SK-N-MC (cell line): ENCODE data around the gene PPIL6.
A peak's percentile ranks its signal among the peaks of the same experiment; 100 is the strongest.

Experiments used
- DNase-seq: peaks from one replicate; pipeline ENCODE4 v3.0.0-alpha.2; 2011; ENCODE audit warnings: low read depth, low spot score
- H3K27ac ChIP-seq: fragments of 200-600 bp; sonication (generic); 2 replicates; pipeline ENCODE4 v1.5.1; 2016; ENCODE audit warnings: mixed run types
- H3K36me3 ChIP-seq: fragments of 200-600 bp; sonication (generic); 2 replicates; pipeline ENCODE4 v1.6.1; 2017; ENCODE audit warnings: antibody characterized with exemption, low read length, mixed read lengths; ENCODE audit not compliant: insufficient read depth
- H3K4me3 ChIP-seq: fragments of 200-600 bp; sonication (generic); 2 replicates; pipeline ENCODE4 v1.5.1; 2016
- H3K9ac ChIP-seq: fragments of 200-600 bp; sonication (generic); 2 replicates; pipeline ENCODE4 v1.8.0; 2017; ENCODE audit warnings: mixed run types, mixed read lengths; ENCODE audit not compliant: insufficient read length
- H3K9me3 ChIP-seq: fragments of 200-600 bp; sonication (generic); 2 replicates; pipeline ENCODE4 v1.6.1; 2017; ENCODE audit warnings: low read depth, mild to moderate bottlenecking, antibody characterized with exemption, low read length, moderate library complexity, mixed read lengths
- EZH2 ChIP-seq: fragments of 200-600 bp; sonication (generic); IDR thresholded peaks from one replicate; pipeline ENCODE4 v1.6.1; 2017; ENCODE audit warnings: antibody characterized with exemption
- FOXP2 ChIP-seq: optimal IDR thresholded peaks from 2 replicates; pipeline ENCODE3; 2011; ENCODE audit warnings: mild to moderate bottlenecking, moderate library complexity; ENCODE audit not compliant: insufficient read depth; ENCODE audit errors: extremely low read length, control extremely low read depth
- POLR2AphosphoS5 ChIP-seq: IDR thresholded peaks from 2 replicates; pipeline ENCODE4 v1.6.1; 2012; ENCODE audit warnings: mild to moderate bottlenecking, low read depth, low read length, borderline replicate concordance

The PPIL6 gene

DNA sequence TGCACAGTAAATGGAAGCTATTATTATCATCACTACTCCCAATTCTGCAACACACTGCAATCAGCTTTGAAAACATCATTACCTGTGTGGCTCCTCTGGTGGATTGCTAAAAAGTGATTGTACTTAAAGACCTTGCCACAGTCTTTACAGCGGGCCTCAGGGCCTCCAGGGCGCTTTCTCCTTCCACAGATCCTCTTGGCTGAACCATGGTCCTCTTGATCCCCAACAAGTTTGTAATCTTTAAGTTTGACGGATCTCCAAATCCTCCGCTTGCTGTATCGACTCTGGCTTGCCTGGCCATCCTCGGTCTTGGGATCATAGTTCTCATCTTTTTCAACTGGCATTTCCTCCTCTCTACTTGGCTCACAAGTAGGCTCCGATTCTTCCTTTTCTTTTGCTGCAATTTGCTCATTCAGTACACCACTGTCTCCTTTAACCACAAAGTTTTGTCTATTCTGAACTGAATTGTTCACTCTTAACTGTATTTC is 40.6 kb upstream of the PPIL6 start:
- Histone ChIP-seq H3K9ac (no peak overlapping the region), H3K4me3 (peak overlapping the region; percentile 81)

DNA sequence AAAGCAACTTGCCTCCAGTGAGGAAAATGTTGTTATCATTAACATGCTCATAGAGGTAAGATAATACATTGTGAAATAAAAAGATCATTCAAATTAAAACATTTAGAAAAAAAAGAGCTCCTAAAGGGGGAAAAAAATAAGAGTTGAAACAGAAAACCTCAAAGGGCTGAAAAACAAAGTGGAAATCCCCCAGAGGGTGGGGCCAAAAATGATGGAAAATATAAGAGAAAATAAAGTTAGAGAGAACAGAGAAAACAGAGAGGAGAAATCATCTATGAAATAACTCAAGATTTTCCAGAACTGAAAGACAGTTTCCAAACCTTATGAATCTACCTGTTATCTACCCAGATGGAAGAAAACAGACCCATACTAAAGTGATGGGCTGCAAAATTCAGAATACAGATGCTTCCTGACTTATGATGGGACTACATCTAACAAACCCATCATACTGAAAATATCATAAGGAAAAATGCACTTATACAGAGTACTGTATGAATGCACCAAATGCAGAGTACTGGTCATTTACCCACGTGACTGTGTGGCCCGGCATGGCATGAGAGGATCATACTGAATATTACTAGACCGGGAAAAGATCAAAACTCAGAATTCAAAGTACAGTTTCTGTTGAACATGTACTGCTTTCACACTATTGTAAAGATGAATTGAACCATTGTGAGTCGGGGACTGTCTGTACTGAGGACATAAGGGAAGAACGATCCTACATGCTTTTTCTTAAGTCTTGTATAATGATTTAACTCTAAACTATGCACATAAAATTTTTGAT is 38.6 kb upstream of the PPIL6 start:
- H3K4me3 ChIP-seq: peak overlapping the region; percentile 71
- peaks cover 73% of the 10 kb centered on the region for H3K36me3 ChIP-seq

More for the DNA sequence above, 40.6 kb upstream of the PPIL6 start:
- DNase-seq: no peak
- Histone ChIP-seq H3K36me3 (peaks cover 54% of the 10 kb centered on the region), H3K27ac (0 out of 2 replicates have a peak overlapping the region, but pooled peaks have one; percentile 4), H3K9me3 (no peaks in the 10 kb centered on the region)
- no peak for TF ChIP-seq EZH2
- no peak for TF ChIP-seq FOXP2
- no peak for TF ChIP-seq POLR2AphosphoS5

DNA sequence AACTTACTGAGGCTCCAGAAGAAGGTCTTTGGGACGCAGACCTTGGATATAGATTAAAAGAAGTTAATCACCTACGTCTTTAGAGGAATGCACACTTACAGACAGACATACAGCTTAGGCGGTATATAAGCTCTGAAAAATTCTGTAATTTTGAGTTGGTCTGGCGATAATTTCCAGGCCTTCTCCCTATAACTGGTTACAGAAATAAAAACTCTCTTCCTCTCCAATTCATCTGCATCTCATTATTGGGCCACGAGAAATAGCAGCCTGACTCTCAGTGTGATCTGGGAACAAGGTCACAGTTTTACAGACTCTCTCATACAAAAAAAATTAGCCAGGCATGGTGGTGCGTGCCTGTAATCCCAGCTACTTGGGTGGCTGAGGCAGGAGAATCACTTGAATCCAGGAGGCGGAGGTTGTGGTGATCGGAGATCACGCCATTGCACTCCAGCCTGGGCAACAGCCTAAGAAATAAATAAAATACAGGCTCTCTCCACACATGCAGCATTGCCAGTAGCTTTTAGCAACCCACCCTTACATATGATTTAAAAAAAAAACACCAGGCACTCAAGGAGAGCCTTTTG is 37.9 kb upstream of the PPIL6 start:
- Histone ChIP-seq H3K9me3 (no peaks in the 10 kb centered on the region), H3K27ac (no peak overlapping the region), H3K9ac (peak overlapping the region; percentile 1), H3K4me3 (peak overlapping the region; percentile 71), H3K36me3 (peaks cover 80% of the 10 kb centered on the region)
- TF ChIP-seq FOXP2 (no peak), POLR2AphosphoS5 (no peak), EZH2 (no peak)
- no peak for DNase-seq

More for the DNA sequence above, 38.6 kb upstream of the PPIL6 start:
- no peak for DNase-seq
- no peak overlapping the region for H3K27ac ChIP-seq
- TF ChIP-seq EZH2: no peak
- H3K9me3 ChIP-seq: no peaks in the 10 kb centered on the region
- H3K9ac ChIP-seq: peak overlapping the region; percentile 43

DNA sequence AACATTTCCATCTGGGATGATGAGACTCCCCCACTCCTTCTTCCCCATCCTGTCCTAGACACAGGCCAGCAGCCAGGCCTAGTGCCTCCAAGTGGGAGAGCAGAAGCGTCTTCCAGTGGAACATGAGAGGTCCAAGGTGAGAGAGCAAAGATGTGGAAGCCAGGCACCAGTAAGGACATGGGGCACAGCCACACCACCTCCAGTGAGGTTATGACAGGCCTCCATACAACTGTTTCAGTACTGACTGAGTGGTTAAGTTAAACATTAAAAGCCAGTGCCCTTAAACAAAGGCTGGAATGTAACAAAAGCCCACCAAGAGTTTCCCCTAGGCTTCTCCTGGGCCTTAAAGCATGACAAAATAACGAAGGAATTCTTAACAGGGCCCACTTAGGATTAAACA is 37.3 kb upstream of the PPIL6 start:
- H3K4me3 ChIP-seq: peak overlapping the region; percentile 71; the same call in 1 of the 2 replicates

DNA sequence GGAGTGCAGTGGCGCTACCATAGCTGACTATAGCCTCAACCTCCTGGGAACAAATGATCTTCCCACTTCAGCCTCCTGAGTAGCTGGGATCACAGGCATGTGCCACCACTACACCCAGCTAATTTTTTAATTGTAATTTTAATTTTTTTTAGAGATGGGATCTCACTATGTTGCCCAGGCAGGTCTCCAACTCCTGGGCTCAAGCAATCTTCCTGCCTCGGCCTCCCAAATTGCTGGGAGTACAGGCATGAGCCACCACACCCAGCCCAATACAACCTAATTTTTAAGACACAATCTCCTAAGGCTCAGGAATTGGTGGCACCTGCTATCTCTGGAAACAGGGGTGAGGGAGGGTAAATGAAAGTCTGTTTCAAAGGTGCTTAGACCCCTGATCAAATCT is 36.8 kb upstream of the PPIL6 start:
- Histone ChIP-seq H3K4me3 (no peak overlapping the region), H3K36me3 (peaks cover 91% of the 10 kb centered on the region), H3K9ac (no peak overlapping the region), H3K27ac (no peak overlapping the region), H3K9me3 (no peaks in the 10 kb centered on the region)
- DNase-seq: no peak
- TF ChIP-seq POLR2AphosphoS5: no peak
- TF ChIP-seq FOXP2: no peak
- TF ChIP-seq EZH2: no peak

More for the DNA sequence above, 37.3 kb upstream of the PPIL6 start:
- no peaks in the 10 kb centered on the region for H3K9me3 ChIP-seq
- no peak overlapping the region for H3K27ac ChIP-seq
- H3K9ac ChIP-seq: no peak overlapping the region
- DNase-seq: no peak
- peaks cover 86% of the 10 kb centered on the region for H3K36me3 ChIP-seq
- TF ChIP-seq EZH2 (no peak), FOXP2 (no peak), POLR2AphosphoS5 (no peak)

DNA sequence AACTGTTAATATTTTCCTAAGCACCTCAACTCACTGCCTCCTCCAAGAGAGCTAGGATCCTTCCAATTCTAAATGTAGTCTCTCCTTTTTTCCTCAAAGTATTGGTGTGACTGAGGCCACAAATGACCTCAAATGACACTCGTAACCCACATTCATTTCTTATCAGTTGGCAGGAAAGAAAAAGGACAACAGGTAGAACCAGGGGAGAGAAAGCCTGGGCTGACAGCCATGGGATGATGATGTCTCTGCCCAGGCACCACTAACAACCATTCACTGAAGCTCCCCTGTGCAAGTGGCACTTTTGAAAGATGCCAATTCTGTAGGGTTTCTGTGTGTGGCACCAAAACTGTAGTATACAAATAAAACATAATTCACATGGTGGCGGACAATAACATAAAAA is 35.2 kb upstream of the PPIL6 start:
- Histone ChIP-seq H3K36me3 (peaks cover 93% of the 10 kb centered on the region), H3K9ac (no peak overlapping the region), H3K4me3 (no peak overlapping the region), H3K9me3 (no peaks in the 10 kb centered on the region), H3K27ac (no peak overlapping the region)
- DNase-seq: no peak
- TF ChIP-seq FOXP2: no peak
- no peak for TF ChIP-seq POLR2AphosphoS5
- TF ChIP-seq EZH2: no peak

DNA sequence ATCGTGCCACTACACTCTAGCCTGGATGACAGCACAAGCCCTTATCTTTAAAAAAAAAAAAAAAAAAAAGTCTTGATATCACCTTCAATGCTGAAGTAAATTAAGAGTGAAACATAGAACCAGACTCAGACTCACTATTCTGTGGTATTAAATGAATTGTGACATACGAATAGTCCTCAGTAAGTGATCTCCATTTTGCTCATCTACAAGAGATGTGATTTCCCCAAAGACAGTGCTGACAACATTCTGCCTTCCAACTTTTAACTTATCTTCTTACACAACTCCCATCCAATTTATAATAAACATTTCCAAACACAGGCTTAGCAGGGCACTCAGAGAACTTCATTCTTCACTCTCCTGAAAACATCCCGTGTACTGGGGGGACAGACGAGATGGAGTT is 34.6 kb upstream of the PPIL6 start:
- no peak overlapping the region for H3K27ac ChIP-seq
- TF ChIP-seq FOXP2: no peak
- TF ChIP-seq EZH2: no peak
- TF ChIP-seq POLR2AphosphoS5: no peak
- DNase-seq: no peak
- no peaks in the 10 kb centered on the region for H3K9me3 ChIP-seq
- peaks cover 93% of the 10 kb centered on the region for H3K36me3 ChIP-seq
- H3K9ac ChIP-seq: no peak overlapping the region
- H3K4me3 ChIP-seq: no peak overlapping the region

DNA sequence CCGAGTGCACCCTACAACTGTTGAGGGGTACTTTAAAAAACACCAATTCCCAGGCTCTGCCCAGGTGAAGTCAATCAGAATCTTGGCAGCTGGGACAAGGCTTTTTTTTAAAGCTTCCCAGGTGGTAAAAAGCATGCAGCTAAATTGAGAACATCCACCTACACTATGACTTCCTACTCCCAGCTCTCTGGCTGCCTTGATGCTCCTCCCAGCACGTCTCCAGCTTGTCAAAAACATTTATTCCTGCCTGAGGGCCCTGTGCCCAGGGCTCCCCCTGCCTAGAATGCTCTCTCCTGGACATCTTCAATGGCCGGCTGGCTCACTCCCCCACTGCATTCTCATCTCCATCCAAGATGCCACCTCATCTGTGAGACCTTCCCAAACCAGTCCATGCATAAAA is 32.7 kb upstream of the PPIL6 start:
- Histone ChIP-seq H3K9me3 (no peaks in the 10 kb centered on the region), H3K9ac (no peak overlapping the region), H3K36me3 (peaks cover 96% of the 10 kb centered on the region), H3K4me3 (no peak overlapping the region), H3K27ac (no peak overlapping the region)
- no peak for DNase-seq
- TF ChIP-seq POLR2AphosphoS5 (no peak), EZH2 (no peak), FOXP2 (no peak)
